Left forelimb (tissue), 1 donor: ENCODE results near the gene PINK1.

Source experiments
- DNase-seq: peaks from one replicate; pipeline ENCODE4 v3.0.0-alpha.2; 2018; ENCODE audit warnings: low spot score

The PINK1 gene

GRCh38 chr1:20681999-20682398, 48.7 kb downstream of the PINK1 start:
- DNase-seq = no peak

- DNase-seq = no peak
These were observed 49.4 kb downstream of the PINK1 start for GRCh38 chr1:20682571-20683236.

GRCh38 chr1:20683614-20684013, 50.4 kb downstream of the PINK1 start:
- no peak for DNase-seq

- DNase-seq = no peak
These were observed 50.9 kb downstream of the PINK1 start for GRCh38 chr1:20684050-20684620.

- no peak for DNase-seq
These were observed 51.4 kb downstream of the PINK1 start for GRCh38 chr1:20684651-20685050.

- no peak for DNase-seq
These were observed 51.9 kb downstream of the PINK1 start for GRCh38 chr1:20685099-20685662.

- DNase-seq = no peak
These were observed 52.5 kb downstream of the PINK1 start for GRCh38 chr1:20685741-20686140.

GRCh38 chr1:20686883-20687725, 53.8 kb downstream of the PINK1 start:
- DNase-seq = no peak

- DNase-seq = no peak
These were observed 56.4 kb downstream of the PINK1 start for GRCh38 chr1:20689645-20690056.

- no peak for DNase-seq
These were observed 58.6 kb downstream of the PINK1 start for GRCh38 chr1:20691872-20692271.

GRCh38 chr1:20693623-20694022, 60.4 kb downstream of the PINK1 start:
- no peak for DNase-seq

- no peak for DNase-seq
These were observed 62.3 kb downstream of the PINK1 start for GRCh38 chr1:20695515-20695914.

- DNase-seq = peak; percentile 88
These were observed 63.4 kb downstream of the PINK1 start for GRCh38 chr1:20696397-20697333.

GRCh38 chr1:20697563-20697962, 64.3 kb downstream of the PINK1 start:
- DNase-seq = no peak

- DNase-seq = no peak
These were observed 65.1 kb downstream of the PINK1 start for GRCh38 chr1:20698195-20698910.

- no peak for DNase-seq
These were observed 66.3 kb downstream of the PINK1 start for GRCh38 chr1:20699558-20699957.

GRCh38 chr1:20700636-20701215, 67.5 kb downstream of the PINK1 start:
- no peak for DNase-seq
